GM18867 (cell line): Measurements from ENCODE around the gene RNF217.
"Not testable (repeated sequence)": the region's sequence is repeated elsewhere in the genome, so short reads cannot be mapped to it uniquely, and the experiment has no call there.

Experiments used
- ATAC-seq: cut with Tn5 transposase; IDR thresholded peaks from one replicate; pipeline ENCODE4 v1.9.1; 2021; ENCODE audit warnings: mild to moderate bottlenecking, moderate library complexity; ENCODE audit not compliant: unreplicated experiment

The RNF217 gene

DNA sequence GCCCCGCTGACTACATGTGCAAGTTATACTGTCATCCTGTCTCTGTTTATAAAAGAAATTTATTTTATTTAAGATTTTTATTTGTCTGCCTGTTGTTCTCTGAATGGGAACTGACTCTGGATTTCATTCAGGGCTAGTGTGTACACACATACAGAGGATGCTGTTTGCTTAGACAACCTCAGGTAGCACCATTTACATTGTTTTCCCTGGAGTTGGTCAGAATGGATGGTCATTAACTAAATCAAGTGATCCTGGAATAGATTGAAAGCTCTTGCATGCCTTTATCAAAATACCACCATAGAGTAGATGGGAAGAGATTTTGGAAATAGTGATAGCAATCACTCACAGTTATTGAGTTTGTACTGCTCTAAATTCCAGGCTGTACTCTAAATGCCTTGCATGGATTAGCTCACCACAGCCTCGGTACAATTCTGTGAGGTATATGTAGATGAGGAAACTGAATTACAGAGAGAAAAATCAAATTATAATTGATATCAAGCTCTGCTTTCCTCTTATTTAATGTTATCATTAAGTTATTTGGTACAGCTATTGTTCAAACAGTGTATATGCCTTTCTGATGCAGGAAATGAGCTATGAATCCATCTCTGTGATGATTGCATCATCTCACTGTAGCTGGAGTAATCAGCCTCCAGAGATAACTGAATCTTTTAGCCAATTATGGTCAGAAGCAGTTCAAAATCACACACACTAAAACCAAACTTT is 51.9 kb downstream of the RNF217 start:
- ATAC-seq = no peak

DNA sequence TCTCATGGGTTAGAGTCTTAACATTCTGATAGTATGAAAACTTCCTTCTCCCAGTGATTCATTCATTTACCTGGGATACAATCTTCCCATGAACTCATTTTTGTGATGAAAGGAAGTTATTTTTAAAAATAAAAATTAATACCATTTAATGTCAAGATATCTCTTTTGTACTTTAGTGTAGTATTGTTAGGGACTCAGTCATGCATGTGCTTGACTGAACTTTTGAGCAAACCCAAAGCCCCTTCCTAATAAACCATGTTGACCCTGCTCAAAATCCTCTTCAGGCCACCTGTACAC is 52.4 kb downstream of the RNF217 start:
- no peak for ATAC-seq

DNA sequence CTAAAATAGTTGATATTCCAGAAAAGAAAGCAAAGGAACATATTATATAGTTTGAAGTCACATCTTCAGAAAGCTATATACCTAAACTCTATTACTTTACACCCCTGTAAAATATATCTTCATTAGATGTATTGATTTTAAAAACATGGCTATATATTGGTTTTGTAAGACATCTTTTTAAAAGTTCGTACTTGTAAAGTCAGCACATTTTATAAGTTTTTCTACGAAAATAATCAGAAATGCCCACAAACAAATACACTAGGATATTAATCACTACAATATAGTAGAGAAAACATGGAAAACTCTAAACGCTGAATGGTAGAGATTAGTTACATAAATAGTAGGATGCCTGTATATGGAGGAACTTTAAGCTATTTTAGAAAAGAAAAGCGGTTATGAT is 52.9 kb downstream of the RNF217 start:
- no peak for ATAC-seq

DNA sequence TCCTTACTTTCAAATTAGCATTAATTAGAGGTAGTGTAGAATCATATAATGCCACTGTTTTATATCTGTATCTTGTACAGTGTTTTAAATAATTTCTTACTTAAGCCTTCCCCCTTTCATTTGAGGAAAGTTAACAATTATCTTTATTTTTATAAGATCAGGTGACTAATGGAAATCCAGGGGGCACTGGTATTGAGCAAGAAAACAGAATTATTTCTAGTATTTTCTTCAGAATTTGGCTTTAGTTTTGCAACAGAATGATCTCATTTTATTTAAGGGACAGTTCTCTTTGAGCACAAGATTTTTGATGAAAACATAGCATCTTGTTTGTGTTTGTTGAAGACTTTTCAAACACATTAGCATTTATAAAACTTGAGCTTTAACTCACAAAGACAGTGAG is 55.9 kb downstream of the RNF217 start:
- no peak for ATAC-seq

DNA sequence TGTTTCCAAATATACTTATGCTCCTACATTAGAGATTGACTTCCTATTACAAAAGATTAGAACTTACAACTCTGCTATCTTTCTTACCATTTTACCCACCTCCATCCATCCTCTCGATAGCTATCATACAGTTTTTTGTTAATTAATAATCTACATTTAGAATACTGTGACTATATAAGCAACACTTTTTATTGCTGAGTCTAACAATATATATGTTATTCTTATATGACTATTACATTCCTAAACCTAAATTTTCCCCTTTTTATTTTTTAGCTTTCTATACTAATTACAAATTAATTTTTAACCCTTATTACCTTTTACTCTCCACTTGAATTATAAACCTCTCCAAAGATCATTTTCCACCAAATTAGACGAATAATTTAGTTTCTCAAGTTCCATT is 57.0 kb downstream of the RNF217 start:
- ATAC-seq = no peak

DNA sequence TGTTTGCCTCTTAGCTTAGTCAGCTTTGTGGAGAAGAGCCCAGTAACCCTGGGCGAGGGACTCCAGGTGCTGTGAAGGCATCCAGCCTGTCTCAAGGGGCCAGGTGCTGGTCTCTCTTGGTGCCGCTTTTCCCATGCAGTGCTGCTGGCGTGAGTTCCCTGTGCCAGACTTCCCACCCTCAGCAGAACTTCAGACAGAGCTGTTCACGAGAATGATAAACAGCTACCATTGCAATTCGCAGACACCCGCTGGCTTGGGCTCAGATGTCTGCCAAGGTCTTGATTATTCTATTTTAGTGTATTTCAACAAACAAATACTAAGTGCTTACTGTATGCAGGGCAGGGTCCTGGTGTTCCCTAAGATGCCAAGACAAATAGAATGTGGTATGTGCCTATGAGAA is 57.7 kb downstream of the RNF217 start:
- no peak for ATAC-seq

DNA sequence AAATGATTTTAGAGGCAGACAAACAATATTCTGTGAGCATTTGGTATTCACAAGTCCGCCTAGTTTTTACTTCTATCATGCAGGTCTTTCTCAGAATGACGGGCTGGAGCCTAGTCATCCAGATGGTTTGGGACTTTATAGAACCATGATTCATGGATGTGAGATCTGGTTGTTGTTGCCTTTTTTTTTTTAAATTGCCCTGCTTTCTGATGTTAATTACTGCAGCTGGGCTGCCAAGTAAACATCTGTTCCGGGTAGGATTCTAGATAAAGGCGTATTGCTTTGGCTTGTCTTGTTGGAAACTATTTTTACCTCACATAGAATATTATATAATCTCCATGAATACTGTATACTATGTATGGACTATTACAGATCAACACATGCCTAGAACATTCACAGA is 58.1 kb downstream of the RNF217 start:
- ATAC-seq = no peak

DNA sequence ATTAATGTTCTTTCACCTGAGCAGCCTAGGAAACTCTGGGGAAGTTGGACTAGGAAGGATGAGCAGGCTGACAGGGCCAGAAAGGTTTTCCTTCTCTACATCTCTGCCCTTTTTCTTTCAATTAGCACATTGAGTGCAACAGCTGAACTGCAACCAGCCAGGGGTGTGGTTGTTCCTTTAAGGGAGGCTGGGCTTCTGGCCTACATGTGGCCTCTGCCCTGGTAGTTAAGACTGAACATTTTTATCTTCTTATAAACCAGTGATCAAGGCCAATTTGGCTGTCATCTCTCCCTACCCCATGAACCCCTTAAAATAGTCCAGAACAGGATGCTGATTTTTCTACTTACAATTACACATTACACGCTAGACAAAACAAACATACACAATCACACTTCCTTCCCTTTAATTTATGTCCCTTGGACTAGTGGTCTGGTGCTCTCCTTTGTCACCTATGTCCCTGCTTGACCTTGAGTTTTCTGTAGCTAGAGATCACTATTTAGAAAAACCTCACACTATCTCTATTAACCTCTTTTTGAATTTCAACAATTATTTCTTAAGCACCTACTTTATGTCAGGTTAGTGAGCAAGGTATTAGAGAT is 60.3 kb downstream of the RNF217 start:
- no peak for ATAC-seq

DNA sequence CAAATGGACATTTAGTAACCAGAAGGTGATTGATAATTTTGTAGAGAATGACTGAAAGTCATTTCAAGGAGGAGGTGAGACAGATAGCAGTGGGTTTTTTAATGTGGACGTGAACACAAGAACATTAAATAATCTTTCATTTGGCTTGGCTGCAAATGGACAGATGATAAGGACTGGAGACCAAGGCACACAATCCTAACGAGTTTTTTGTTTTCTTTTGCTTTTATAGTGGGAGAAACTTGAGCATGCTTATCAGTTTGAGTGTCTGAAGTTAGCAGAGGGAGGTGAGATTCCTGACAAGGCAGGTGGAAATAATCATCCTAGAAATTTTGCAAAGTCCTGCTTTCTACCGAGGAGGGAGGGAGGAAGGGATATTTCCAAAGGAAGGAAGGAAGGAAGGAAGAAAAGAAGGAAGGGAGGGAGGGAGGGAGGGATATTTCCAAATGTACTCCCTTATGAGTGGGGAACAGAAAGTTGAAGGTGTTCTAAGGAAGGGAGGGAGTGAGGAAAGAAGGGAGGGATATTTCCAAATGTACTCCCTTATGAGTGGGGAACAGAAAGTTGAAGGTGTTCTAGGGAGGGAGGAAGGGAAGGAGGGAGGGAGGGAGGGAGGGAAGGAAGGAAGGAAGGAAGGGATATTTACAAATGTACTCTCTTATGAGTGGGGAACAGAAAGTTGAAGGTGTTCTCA is 63.1 kb downstream of the RNF217 start:
- ATAC-seq = no peak

DNA sequence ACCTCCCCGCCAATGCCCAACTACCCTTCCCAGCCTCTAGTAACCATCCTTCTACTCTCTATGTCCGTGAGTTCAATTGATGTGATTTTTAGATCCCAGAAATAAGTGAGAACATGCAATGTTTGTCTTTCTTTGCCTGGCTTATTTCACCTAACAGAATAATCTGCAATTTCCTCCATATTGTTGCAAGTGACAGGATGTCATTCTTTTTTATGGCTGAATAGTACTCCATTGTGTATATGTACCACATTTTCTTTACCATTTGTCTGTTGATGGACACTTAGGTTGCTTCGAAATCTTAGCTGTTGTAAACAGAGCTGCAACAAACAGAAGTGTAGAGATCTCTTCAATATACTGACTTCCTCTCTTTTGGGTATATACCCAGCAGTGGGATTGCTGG is 65.0 kb downstream of the RNF217 start:
- no peak for ATAC-seq

DNA sequence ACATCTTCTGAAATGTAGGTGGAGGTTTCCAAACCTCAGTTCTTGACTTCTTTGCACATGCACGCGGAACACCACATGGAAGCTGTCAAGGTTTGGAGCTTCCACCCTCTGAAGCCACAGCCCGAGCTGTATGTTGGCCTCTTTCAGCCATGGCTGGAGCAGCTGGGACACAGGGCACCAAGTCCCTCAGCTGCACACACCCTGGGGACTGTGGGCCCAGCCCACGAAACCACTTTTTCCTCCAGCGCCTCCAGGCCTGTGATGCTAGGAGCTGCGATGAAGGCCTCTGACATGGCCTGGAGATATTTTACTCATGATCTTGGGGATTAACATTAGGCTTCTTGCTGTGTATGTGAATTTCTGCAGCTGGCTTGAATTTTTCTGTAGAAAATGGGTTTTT is 68.7 kb downstream of the RNF217 start:
- ATAC-seq = no peak

DNA sequence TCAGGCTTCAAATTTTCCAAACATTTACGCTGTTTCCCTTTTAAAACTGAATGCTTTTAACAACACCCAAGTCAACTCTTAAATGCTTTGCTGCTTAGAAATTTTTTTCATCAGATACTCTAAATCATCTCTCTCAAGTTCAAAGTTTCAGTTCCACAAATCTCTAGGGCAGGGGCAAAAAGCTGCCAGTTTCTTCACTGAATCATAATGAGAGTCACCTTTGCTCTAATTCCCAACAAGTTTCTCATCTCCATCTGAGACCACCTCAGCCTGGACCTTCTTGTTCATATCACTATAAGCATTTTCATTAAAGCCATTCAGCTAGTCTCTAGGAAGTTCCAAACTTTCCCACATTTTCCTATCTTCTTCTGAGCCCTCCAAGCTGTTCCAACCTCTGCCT is 69.1 kb downstream of the RNF217 start:
- ATAC-seq = no peak

DNA sequence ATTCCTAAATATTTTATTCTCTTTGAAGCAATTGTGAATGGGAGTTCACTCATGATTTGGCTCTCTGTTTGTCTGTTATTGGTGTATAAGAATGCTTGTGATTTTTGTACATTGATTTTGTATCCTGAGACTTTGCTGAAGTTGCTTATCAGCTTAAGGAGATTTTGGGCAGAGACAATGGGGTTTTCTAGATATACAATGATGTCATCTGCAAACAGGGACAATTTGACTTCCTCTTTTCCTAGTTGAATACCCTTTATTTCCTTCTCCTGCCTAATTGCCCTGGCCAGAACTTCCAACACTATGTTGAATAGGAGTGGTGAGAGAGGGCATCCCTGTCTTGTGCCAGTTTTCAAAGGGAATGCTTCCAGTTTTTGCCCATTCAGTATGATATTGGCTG is 72.7 kb downstream of the RNF217 start:
- ATAC-seq = not testable (repeated sequence)

DNA sequence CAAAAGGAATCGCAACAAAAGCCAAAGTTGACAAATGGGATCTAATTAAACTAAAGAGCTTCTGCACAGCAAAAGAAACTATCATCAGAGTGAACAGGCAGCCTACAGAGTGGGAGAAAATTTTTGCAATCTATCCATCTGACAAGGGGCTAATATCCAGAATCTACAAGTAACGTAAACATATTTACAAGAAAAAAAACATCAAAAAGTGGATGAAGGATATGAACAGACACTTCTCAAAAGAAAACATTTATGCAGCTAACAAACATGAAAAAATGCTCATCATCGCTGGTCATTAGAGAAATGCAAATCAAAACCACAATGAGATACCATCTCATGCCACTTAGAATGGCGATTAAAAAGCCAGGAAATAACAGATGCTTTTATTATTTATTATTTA is 74.2 kb downstream of the RNF217 start:
- not testable (repeated sequence) for ATAC-seq

DNA sequence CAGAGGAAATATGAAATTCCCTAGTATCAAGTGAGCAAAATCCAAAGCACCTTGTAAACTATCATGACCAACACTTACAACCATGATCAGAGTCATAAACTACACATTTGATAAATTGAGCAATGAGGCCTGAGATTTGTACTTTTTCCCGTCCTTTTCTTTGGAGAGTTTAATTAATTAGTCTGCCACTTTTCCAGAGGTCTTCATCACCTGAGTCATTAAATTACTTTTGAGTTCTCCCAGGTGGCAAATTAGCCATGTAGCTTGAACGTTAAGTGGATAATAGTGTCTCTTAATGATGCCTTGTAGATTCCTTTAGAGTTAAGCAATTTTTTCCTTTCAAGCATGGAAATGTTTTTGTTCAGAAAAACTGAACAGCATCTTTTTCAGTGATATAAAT is 75.6 kb downstream of the RNF217 start:
- ATAC-seq = no peak

DNA sequence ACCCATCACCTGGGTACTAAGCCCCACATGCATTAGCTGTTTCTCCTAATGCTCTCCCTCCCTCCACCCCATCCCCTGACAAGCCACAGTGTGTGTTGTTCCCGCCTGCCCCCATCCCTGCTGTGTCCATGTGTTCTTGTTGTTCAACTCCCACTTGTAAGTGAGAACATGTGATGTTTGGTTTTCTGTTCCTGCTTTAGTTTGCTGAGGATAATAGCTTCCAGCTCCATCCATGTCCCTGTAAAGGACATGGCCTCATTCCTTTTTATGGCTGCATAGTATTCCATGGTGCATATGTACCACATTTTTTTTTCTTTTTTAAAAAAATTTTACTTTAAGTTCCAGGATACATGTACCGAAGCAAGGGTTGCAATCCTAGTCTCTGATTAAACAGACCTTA is 76.7 kb downstream of the RNF217 start:
- no peak for ATAC-seq

DNA sequence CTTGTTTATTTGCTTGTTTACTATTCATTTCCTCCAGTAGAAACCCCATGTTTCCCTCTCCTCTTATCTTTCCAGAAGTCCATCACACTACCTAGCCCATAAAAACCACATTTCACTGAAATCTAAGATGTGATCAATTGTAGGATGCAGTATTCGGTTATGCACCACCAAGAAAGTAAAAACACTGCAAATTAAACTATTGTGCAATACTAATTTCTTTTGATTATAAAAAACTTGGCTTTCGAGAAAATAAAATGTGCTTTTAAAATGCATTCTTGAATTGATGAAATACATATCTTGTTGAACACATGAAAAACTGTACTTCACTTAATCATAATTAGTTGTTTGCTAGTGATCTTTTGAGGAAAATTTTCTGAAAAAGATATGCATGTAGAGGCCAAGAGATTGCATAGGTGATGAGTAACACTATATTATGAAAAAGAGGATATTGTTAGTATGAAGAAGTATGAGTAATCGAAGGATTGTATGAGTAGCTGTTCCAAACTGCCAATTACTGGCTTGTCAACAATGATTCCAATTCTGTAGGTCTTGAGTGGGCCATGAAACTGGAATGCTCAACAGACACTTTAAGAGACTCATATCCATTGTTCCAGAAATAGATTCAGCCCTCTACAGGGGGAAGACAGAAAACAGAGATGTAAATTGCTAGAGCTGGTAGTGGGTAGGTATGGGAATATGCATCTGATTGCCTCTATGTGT is 79.7 kb downstream of the RNF217 start:
- ATAC-seq = no peak

DNA sequence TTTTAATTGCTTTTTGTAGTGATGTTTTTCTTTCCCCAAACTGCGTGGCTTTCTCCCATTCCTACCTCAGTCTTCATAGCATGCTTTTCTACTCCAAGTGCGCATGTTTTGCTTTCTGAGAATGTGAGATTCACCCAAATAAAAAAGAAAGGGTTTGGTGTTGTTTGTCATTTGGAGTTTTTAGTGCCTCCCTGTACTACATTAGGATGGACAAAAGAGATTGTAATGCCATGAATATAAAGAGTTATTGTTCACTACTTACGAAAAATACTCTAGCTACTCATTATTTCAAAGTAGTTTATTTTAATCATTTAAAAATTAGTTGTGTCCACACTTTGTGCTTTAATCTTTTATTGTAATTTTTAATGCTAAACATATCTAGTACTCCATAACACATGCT is 81.8 kb downstream of the RNF217 start:
- ATAC-seq = no peak

DNA sequence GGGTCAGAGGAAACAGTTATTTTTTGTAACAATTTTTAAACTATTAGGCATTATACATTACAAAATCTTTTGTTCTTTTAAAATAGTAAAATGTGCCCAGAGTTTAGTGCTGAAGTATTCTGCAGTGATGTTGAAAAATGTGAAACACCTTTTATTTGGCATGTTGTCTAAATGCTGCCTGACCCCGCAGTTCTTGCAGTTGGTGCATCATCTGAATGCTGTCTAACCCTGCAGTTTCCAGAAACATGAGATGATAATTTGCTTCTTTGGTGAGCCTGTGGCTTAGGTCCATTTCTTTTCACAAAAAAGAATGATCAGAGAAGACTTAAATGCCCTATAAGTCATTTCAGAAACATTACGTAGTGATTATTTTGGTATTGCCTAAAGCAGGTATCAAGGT is 82.4 kb downstream of the RNF217 start:
- no peak for ATAC-seq

DNA sequence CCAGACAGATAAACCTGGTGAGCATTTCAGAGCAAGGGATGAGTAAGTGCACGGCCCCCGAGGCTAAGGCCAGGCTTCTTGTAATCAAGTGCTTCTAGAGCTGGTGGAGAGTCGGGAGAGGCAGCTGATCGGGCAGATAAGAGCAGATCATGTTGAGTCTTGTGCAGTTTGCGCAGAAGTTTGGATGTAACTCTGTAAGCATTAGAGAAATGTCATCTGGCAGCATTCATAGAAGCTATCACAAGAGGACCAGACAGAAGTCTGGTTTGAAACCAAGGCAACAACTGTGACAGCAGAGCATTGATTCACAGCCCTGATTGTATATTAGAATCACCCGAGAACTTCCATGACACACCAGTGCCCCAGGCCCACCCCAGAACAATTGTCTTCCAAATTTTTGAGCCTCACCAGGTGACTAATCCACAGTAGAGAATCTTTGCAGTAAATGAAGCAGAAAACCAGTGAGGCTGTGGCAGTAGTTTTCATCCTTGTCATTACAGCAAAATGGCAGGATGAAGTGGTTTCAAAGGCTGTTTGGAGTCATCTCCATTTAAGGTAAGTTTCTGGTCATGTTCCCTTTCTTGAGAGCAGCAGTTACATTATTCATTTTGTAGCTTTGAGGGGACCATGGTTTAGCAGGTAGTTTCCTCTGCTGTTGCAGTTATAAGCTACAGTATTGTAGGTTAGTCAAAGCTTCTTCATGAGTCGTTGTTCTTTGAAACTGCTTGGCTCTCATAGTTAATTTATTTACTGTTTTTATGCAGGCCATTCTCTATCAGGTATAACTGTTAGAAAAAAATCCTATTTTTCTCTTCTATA is 84.1 kb downstream of the RNF217 start:
- no peak for ATAC-seq

DNA sequence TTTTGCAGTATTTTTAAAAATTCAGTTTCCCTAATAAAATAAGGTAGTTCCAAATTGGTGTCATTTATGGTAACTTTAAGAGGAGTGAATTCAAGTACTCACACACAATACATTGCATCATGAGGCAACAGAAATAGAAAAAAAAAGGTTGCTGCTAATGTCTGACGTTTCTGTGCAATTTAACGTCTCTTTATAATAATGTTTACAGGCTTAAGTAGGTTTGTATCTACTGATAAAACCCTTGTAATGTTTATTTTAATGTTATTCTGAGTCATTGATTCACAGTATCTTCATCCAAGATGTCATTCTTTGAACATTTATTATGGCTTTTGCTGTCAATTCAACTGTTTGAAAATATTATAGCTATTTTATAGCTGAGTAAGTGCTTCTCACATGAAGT is 86.0 kb downstream of the RNF217 start:
- no peak for ATAC-seq
